Mesenchymal stem cell (in vitro differentiated cells and primary cell): ENCODE results near the gene HDHD3.
A peak's percentile ranks its signal among the peaks of the same experiment; 100 is the strongest.

Source experiments
- DNase-seq: peaks from one replicate; pipeline ENCODE4 v3.0.0-alpha.2; 2013
- H2AFZ ChIP-seq: one replicate; pipeline ENCODE4 v1.6.1; 2013; ENCODE audit warnings: low read depth, mild to moderate bottlenecking, control low read depth, inconsistent platforms, low read length, moderate library complexity
- H2AK5ac ChIP-seq: 2 replicates; pipeline ENCODE4 v1.6.1; 2013; ENCODE audit warnings: low read length, moderate library complexity, mild to moderate bottlenecking, inconsistent platforms; ENCODE audit not compliant: severe bottlenecking
- H2BK120ac ChIP-seq: one replicate; pipeline ENCODE4 v1.6.1; 2013; ENCODE audit warnings: low read depth, mild to moderate bottlenecking, inconsistent platforms, low read length, moderate library complexity
- H2BK12ac ChIP-seq, 2 experiments: one replicate each; pipeline ENCODE4 v1.6.1; 2013; ENCODE audit warnings: inconsistent platforms in 2 of 2, low read length in 2 of 2, mild to moderate bottlenecking in 2 of 2, moderate library complexity in 2 of 2, control low read depth in 1 of 2
- H2BK15ac ChIP-seq: one replicate; pipeline ENCODE4 v1.6.1; 2013; ENCODE audit warnings: mild to moderate bottlenecking, low read depth, inconsistent platforms; ENCODE audit not compliant: poor library complexity, severe bottlenecking
- H2BK5ac ChIP-seq: 2 replicates; pipeline ENCODE4 v1.6.1; 2013; ENCODE audit warnings: low read depth, mild to moderate bottlenecking, low read length, control low read depth, inconsistent platforms; ENCODE audit not compliant: poor library complexity, severe bottlenecking
- H3K14ac ChIP-seq, 2 experiments: one replicate each; pipeline ENCODE4 v1.6.1; 2013; ENCODE audit warnings: inconsistent platforms in 2 of 2, low read length in 2 of 2, control low read depth in 1 of 2, mild to moderate bottlenecking in 1 of 2, moderate library complexity in 1 of 2
- H3K18ac ChIP-seq, 2 experiments: one replicate each; pipeline ENCODE4 v1.6.1; 2013; ENCODE audit warnings: inconsistent platforms in 2 of 2, low read length in 2 of 2, control low read depth in 1 of 2, low read depth in 1 of 2, mild to moderate bottlenecking in 1 of 2
- H3K23ac ChIP-seq, 2 experiments: one replicate each; pipeline ENCODE4 v1.6.1; 2013; ENCODE audit warnings: inconsistent platforms in 2 of 2, low read length in 2 of 2, mild to moderate bottlenecking in 2 of 2, moderate library complexity in 2 of 2, control low read depth in 1 of 2
- H3K27ac ChIP-seq: 2 replicates; pipeline ENCODE4 v1.5.1; 2013; ENCODE audit warnings: mild to moderate bottlenecking, moderate library complexity, low read length, control low read depth, inconsistent platforms; ENCODE audit not compliant: poor library complexity, severe bottlenecking
- H3K27me3 ChIP-seq, 2 experiments: 2 replicates each; pipeline versions ENCODE4 v1.6.1 to v1.7.0; 2013; ENCODE audit warnings: low read length in 2 of 2, mild to moderate bottlenecking in 2 of 2, moderate library complexity in 2 of 2, control low read depth in 1 of 2, inconsistent platforms in 1 of 2; ENCODE audit not compliant: control insufficient read depth in 1 of 2, insufficient read depth in 1 of 2
- H3K36me3 ChIP-seq, 2 experiments: 2 replicates each; pipeline versions ENCODE4 v1.6.1 to v1.7.0; 2013; ENCODE audit warnings: low read length in 2 of 2, control low read depth in 1 of 2, inconsistent platforms in 1 of 2, low read depth in 1 of 2, mild to moderate bottlenecking in 1 of 2; ENCODE audit not compliant: insufficient read depth in 2 of 2, control insufficient read depth in 1 of 2
- H3K4ac ChIP-seq, 2 experiments: one replicate each; pipeline ENCODE4 v1.6.1; 2013; ENCODE audit warnings: inconsistent platforms in 2 of 2, low read length in 2 of 2, mild to moderate bottlenecking in 2 of 2, moderate library complexity in 2 of 2, control low read depth in 1 of 2, low read depth in 1 of 2
- H3K4me1 ChIP-seq: 2 replicates; pipeline ENCODE4 v1.6.1; 2013; ENCODE audit warnings: low read depth, low read length, control low read depth; ENCODE audit not compliant: control insufficient read depth, insufficient read depth
- H3K4me2 ChIP-seq: 2 replicates; pipeline ENCODE4 v1.6.1; 2013; ENCODE audit warnings: low read length, mild to moderate bottlenecking, inconsistent platforms; ENCODE audit not compliant: poor library complexity, severe bottlenecking
- H3K4me3 ChIP-seq, 2 experiments: 2 replicates each; pipeline versions ENCODE4 v1.5.1 to v1.7.0; 2013; ENCODE audit warnings: low read length in 2 of 2, mild to moderate bottlenecking in 2 of 2, control low read depth in 1 of 2, low read depth in 1 of 2; ENCODE audit not compliant: insufficient read depth in 1 of 2
- H3K79me1 ChIP-seq: replicated peaks from 2 replicates; pipeline ENCODE4 v1.6.1; 2013; ENCODE audit warnings: mild to moderate bottlenecking, control low read depth, low read length, inconsistent platforms; ENCODE audit not compliant: poor library complexity, severe bottlenecking
- H3K9ac ChIP-seq: 2 replicates; pipeline ENCODE4 v1.7.0; 2013; ENCODE audit warnings: mild to moderate bottlenecking, low read length, moderate library complexity
- H3K9me3 ChIP-seq: 2 replicates; pipeline ENCODE4 v1.7.0; 2013; ENCODE audit warnings: mild to moderate bottlenecking, low read length; ENCODE audit not compliant: control insufficient read depth
- H4K8ac ChIP-seq: one replicate; pipeline ENCODE4 v1.6.1; 2013; ENCODE audit warnings: inconsistent platforms, mild to moderate bottlenecking, low read length, moderate library complexity
- H4K91ac ChIP-seq: one replicate; pipeline ENCODE4 v1.6.1; 2013; ENCODE audit warnings: mild to moderate bottlenecking, low read length, inconsistent platforms
- WGBS: methylation state at CpG from one replicate; pipeline ENCODE4 v1.1.7; 2013; ENCODE audit warnings: mixed read lengths; 5-methylcytosine and 5-hydroxymethylcytosine counted together

The HDHD3 gene

GRCh38 chr9:113393281-113393680, 16.5 kb upstream of the HDHD3 start:
- Histone ChIP-seq H3K27me3 (no peaks in the 10 kb centered on the region), H3K27ac (no peak overlapping the region), H3K4me3 (no peak overlapping the region), H2AFZ (no peak overlapping the region), H4K91ac (no peak overlapping the region), H2AK5ac (no peak overlapping the region), H3K9ac (no peak overlapping the region), H3K23ac (no peak overlapping the region), H3K36me3 (peaks cover 56% of the 10 kb centered on the region in 2 experiments), H3K18ac (no peak overlapping the region), H2BK120ac (no peak overlapping the region), H3K9me3 (no peaks in the 10 kb centered on the region), H3K14ac (no peak overlapping the region), H4K8ac (no peak overlapping the region), H3K79me1 (peaks cover 20% of the 10 kb centered on the region), H3K4ac (no peak overlapping the region), H3K4me2 (no peak overlapping the region), H2BK15ac (no peak overlapping the region), H3K4me1 (peaks cover 12% of the 10 kb centered on the region), H2BK5ac (no peak overlapping the region), H2BK12ac (no peak overlapping the region)
- DNase-seq: no peak
- WGBS: 91% methylated on average over 4 of the region's 7 CpGs

GRCh38 chr9:113391917-113392316, 15.1 kb upstream of the HDHD3 start:
- H2AFZ ChIP-seq: no peak overlapping the region
- no peak overlapping the region for H3K4me2 ChIP-seq
- no peak overlapping the region for H3K14ac ChIP-seq
- peaks cover 16% of the 10 kb centered on the region for H3K4me1 ChIP-seq
- H3K18ac ChIP-seq: no peak overlapping the region
- no peak overlapping the region for H4K91ac ChIP-seq
- H3K4ac ChIP-seq: no peak overlapping the region
- no peak for DNase-seq
- H3K4me3 ChIP-seq: no peak overlapping the region
- peaks cover 15% of the 10 kb centered on the region for H3K79me1 ChIP-seq
- no peak overlapping the region for H3K9ac ChIP-seq
- H2BK5ac ChIP-seq: no peak overlapping the region
- H3K27me3 ChIP-seq: no peaks in the 10 kb centered on the region
- H3K9me3 ChIP-seq: no peaks in the 10 kb centered on the region
- H3K27ac ChIP-seq: no peak overlapping the region
- WGBS: 100% methylated on average over 5 of the region's 7 CpGs
- no peak overlapping the region for H2BK15ac ChIP-seq
- H2BK12ac ChIP-seq: no peak overlapping the region
- H4K8ac ChIP-seq: no peak overlapping the region
- peaks cover 63 to 70% of the 10 kb centered on the region in 2 experiments for H3K36me3 ChIP-seq
- no peak overlapping the region for H2AK5ac ChIP-seq
- H3K23ac ChIP-seq: no peak overlapping the region
- no peak overlapping the region for H2BK120ac ChIP-seq

GRCh38 chr9:113390192-113390960, 13.6 kb upstream of the HDHD3 start:
- Histone ChIP-seq H3K9me3 (no peaks in the 10 kb centered on the region), H3K4me1 (peaks cover 11% of the 10 kb centered on the region), H4K8ac (no peak overlapping the region), H3K79me1 (peaks cover 6% of the 10 kb centered on the region), H3K9ac (no peak overlapping the region), H3K23ac (peak overlapping the region in 1 of 2 experiments; percentile 18), H2BK120ac (no peak overlapping the region), H2AFZ (no peak overlapping the region), H3K27ac (no peak overlapping the region), H2BK5ac (no peak overlapping the region), H3K36me3 (peaks cover 60 to 78% of the 10 kb centered on the region in 2 experiments), H2BK15ac (no peak overlapping the region), H4K91ac (no peak overlapping the region), H3K14ac (no peak overlapping the region), H3K18ac (no peak overlapping the region), H3K4ac (no peak overlapping the region), H3K27me3 (no peaks in the 10 kb centered on the region), H3K4me3 (no peak overlapping the region), H3K4me2 (no peak overlapping the region), H2AK5ac (no peak overlapping the region), H2BK12ac (no peak overlapping the region)
- 97% methylated on average over 13 of the region's 17 CpGs for WGBS
- no peak for DNase-seq

- Histone ChIP-seq H3K9ac (no peak overlapping the region), H2BK120ac (no peak overlapping the region), H3K79me1 (peaks cover 2% of the 10 kb centered on the region), H2BK15ac (no peak overlapping the region), H3K23ac (no peak overlapping the region), H3K27ac (no peak overlapping the region), H3K4me2 (no peak overlapping the region), H2AFZ (no peak overlapping the region), H3K4ac (no peak overlapping the region), H3K4me1 (peaks cover 11% of the 10 kb centered on the region), H3K9me3 (no peaks in the 10 kb centered on the region), H2BK12ac (no peak overlapping the region), H2BK5ac (no peak overlapping the region), H3K18ac (no peak overlapping the region), H3K14ac (no peak overlapping the region), H3K4me3 (no peak overlapping the region), H4K91ac (no peak overlapping the region), H2AK5ac (no peak overlapping the region), H4K8ac (no peak overlapping the region), H3K27me3 (no peaks in the 10 kb centered on the region), H3K36me3 (peaks cover 57 to 72% of the 10 kb centered on the region in 2 experiments)
- 95% methylated on average over 11 of the region's 11 CpGs for WGBS
- DNase-seq: no peak
These were observed 12.7 kb upstream of the HDHD3 start for GRCh38 chr9:113389451-113389850.
